HCT116 (cell line): ENCODE data around the gene ALDH5A1. TPM values are rescaled to one million over a fixed set of nuclear protein-coding genes. Genes with fewer than 3 reads are reported as not detected.

ENCODE experiments used
- ATAC-seq: fragments of 200-7000 bp; cut with Tn5 transposase; 2 replicates; pipeline ENCODE4 v1.9.1; 2020; ENCODE audit warnings: mild to moderate bottlenecking, moderate library complexity
- BruUV-seq: library from RNA; stranded (reverse); fragments of 400-500 nt; replicated peaks from 2 replicates; lab custom pipeline; 2021; lab: Mats Ljungman, UMichigan
- CTCF ChIA-PET: fragments of 300-600 bp; sonication (Branson Sonifier 250); formaldehyde crosslinking; loops from one replicate; lab custom pipeline; 2021; ENCODE audit warnings: antibody characterized with exemption; lab: Charles Lee
- POLR2A ChIA-PET: fragments of 300-600, 350-600 bp; sonication (Branson Sonifier 250); formaldehyde crosslinking; loops from one replicate; lab custom pipeline; 2021; ENCODE audit warnings: antibody characterized with exemption; lab: Charles Lee
- RAD21 ChIA-PET, 2 experiments: fragments of 300-600 bp; sonication (Branson Sonifier 250); formaldehyde crosslinking; loops; one replicate each; lab custom pipeline; 2023; ENCODE audit warnings: low total read pairs in 2 of 2; ENCODE audit not compliant: uncharacterized antibody in 2 of 2, unreplicated experiment in 2 of 2, low non-redundant PET in 1 of 2; lab: Charles Lee
- DNase-seq: peaks from one replicate; pipeline ENCODE4 v3.0.0-alpha.2; 2010; ENCODE audit warnings: low read depth, low spot score
- H2AFZ ChIP-seq: fragments of 200-600 bp; shearing (Covaris generic), sonication (generic); 2 replicates; pipeline ENCODE4 v1.6.1; 2017; ENCODE audit warnings: low read depth, mixed run types, mixed read lengths, antibody characterized with exemption, low read length; ENCODE audit not compliant: poor library complexity, severe bottlenecking
- H3K27ac ChIP-seq: 2 replicates; pipeline ENCODE4 v1.5.1; 2012; ENCODE audit warnings: low read depth, low read length
- H3K27me3 ChIP-seq: fragments of 200-600 bp; sonication (generic); 2 replicates; pipeline ENCODE4 v1.6.1; 2016; ENCODE audit warnings: mixed run types, low read length, mixed read lengths; ENCODE audit not compliant: insufficient read depth
- H3K36me3 ChIP-seq, 2 experiments: fragments of 200-500 bp in 1 of 2; fragments of 200-600 bp in 1 of 2; sonication (Bioruptor generic) in 1 of 2; sonication (generic) in 1 of 2; 2 replicates each; pipeline versions ENCODE4 v1.5.1 to v1.6.1; 2014 to 2016; ENCODE audit warnings: low read length in 2 of 2, inconsistent platforms in 1 of 2, mixed read lengths in 1 of 2, mixed run types in 1 of 2; ENCODE audit not compliant: insufficient read depth in 2 of 2, control insufficient read depth in 1 of 2
- H3K4me1 ChIP-seq, 2 experiments: fragments of 200-600 bp in 1 of 2; sonication (generic) in 1 of 2; 2 replicates each; pipeline versions ENCODE4 v1.5.1 to v1.6.1; 2012 to 2017; ENCODE audit warnings: low read length in 2 of 2, inconsistent platforms in 1 of 2, mild to moderate bottlenecking in 1 of 2, mixed read lengths in 1 of 2, mixed run types in 1 of 2, moderate library complexity in 1 of 2; ENCODE audit not compliant: insufficient read depth in 2 of 2, control insufficient read depth in 1 of 2
- H3K4me2 ChIP-seq: fragments of 200-600 bp; sonication (generic); 2 replicates; pipeline ENCODE4 v1.6.1; 2017; ENCODE audit warnings: mixed run types, low read length, mixed read lengths
- H3K4me3 ChIP-seq, 2 experiments: fragments of 200-600 bp in 1 of 2; sonication (generic) in 1 of 2; replicated peaks in 1 of 2; 2 replicates each; pipeline ENCODE4 v1.5.1; 2011 to 2016; ENCODE audit warnings: low read length in 2 of 2, control low read depth in 1 of 2, low read depth in 1 of 2, mild to moderate bottlenecking in 1 of 2, mixed read lengths in 1 of 2, mixed run types in 1 of 2
- H3K79me2 ChIP-seq: fragments of 200-600 bp; sonication (generic); 2 replicates; pipeline ENCODE4 v1.6.1; 2017; ENCODE audit warnings: mild to moderate bottlenecking, mixed run types, low read length, moderate library complexity, mixed read lengths; ENCODE audit not compliant: insufficient read depth
- H3K9ac ChIP-seq: fragments of 200-600 bp; sonication (generic); 2 replicates; pipeline ENCODE4 v1.6.1; 2016; ENCODE audit warnings: low read length, mixed read lengths
- H3K9me2 ChIP-seq: fragments of 200-600 bp; sonication (generic), shearing (Covaris generic); 2 replicates; pipeline ENCODE4 v1.6.1; 2017; ENCODE audit warnings: mixed run types, mild to moderate bottlenecking, moderate library complexity; ENCODE audit not compliant: insufficient read depth
- H3K9me3 ChIP-seq, 2 experiments: fragments of 200-500 bp in 1 of 2; fragments of 200-600 bp in 1 of 2; sonication (Bioruptor generic) in 1 of 2; sonication (generic) in 1 of 2; 2 replicates each; pipeline ENCODE4 v1.6.1; 2014 to 2017; ENCODE audit warnings: low read length in 2 of 2, mixed read lengths in 2 of 2, inconsistent platforms in 1 of 2, low read depth in 1 of 2, mild to moderate bottlenecking in 1 of 2, mixed run types in 1 of 2, moderate library complexity in 1 of 2; ENCODE audit not compliant: control insufficient read depth in 1 of 2, insufficient read depth in 1 of 2
- H4K20me1 ChIP-seq: fragments of 200-600 bp; sonication (generic), shearing (Covaris generic); 2 replicates; pipeline ENCODE4 v1.6.1; 2017; ENCODE audit warnings: mixed run types, mild to moderate bottlenecking, moderate library complexity; ENCODE audit not compliant: insufficient read depth
- CBX3 ChIP-seq: IDR thresholded peaks from 2 replicates; pipeline ENCODE4 v1.6.1; 2012; ENCODE audit warnings: low read depth
- CEBPB ChIP-seq: IDR thresholded peaks from 2 replicates; pipeline ENCODE4 v1.6.1; 2012; ENCODE audit warnings: low read depth
- EGR1 ChIP-seq: IDR thresholded peaks from 2 replicates; pipeline ENCODE4 v1.6.1; 2012; ENCODE audit warnings: low read depth
- ELF1 ChIP-seq: IDR thresholded peaks from 2 replicates; pipeline ENCODE4 v1.6.1; 2012; ENCODE audit warnings: low read depth, borderline replicate concordance
- EZH2 ChIP-seq: fragments of 200-600 bp; sonication (generic); IDR thresholded peaks from 2 replicates; pipeline ENCODE4 v1.6.1; 2017; ENCODE audit warnings: antibody characterized with exemption, mixed run types
- EZH2phosphoT487 ChIP-seq: fragments of 200-600 bp; IDR thresholded peaks from 2 replicates; pipeline ENCODE4 v1.6.1; 2018; ENCODE audit warnings: antibody characterized with exemption, borderline replicate concordance
- FOSL1 ChIP-seq: IDR thresholded peaks from 2 replicates; pipeline ENCODE4 v1.6.1; 2012; ENCODE audit warnings: low read depth
- MAX ChIP-seq: IDR thresholded peaks from 2 replicates; pipeline ENCODE4 v1.6.1; 2012
- POLR2A ChIP-seq: IDR thresholded peaks from 2 replicates; pipeline ENCODE4 v1.7.0; 2011; ENCODE audit warnings: borderline replicate concordance; ENCODE audit not compliant: insufficient read depth, insufficient read length; ENCODE audit errors: extremely low read depth
- POLR2AphosphoS5 ChIP-seq: IDR thresholded peaks from 2 replicates; pipeline ENCODE4 v1.6.1; 2011; ENCODE audit warnings: mild to moderate bottlenecking, low read depth, low read length, moderate library complexity
- RAD21 ChIP-seq: IDR thresholded peaks from 2 replicates; pipeline ENCODE4 v1.6.1; 2012; ENCODE audit warnings: low read depth, mild to moderate bottlenecking
- SP1 ChIP-seq: IDR thresholded peaks from 2 replicates; pipeline ENCODE4 v1.6.1; 2012; ENCODE audit warnings: low read depth
- SRF ChIP-seq: IDR thresholded peaks from 2 replicates; pipeline ENCODE4 v1.6.1; 2012; ENCODE audit warnings: low read depth
- TCF7L2 ChIP-seq: IDR thresholded peaks from 2 replicates; pipeline ENCODE4 v1.7.0; 2011; ENCODE audit warnings: borderline replicate concordance, inconsistent platforms; ENCODE audit not compliant: insufficient read depth, insufficient read length; ENCODE audit errors: extremely low read depth
- YY1 ChIP-seq: IDR thresholded peaks from 2 replicates; pipeline ENCODE4 v1.6.1; 2011; ENCODE audit warnings: low read length, low read depth, moderate library complexity, mild to moderate bottlenecking; ENCODE audit not compliant: insufficient replicate concordance; ENCODE audit errors: extremely low read depth
- ZFX ChIP-seq: fragments of 450-650 bp; IDR thresholded peaks from 2 replicates; pipeline ENCODE4 v1.6.1; 2017
- ZNF274 ChIP-seq: fragments of 200-500 bp; sonication (Bioruptor generic); IDR thresholded peaks from 2 replicates; pipeline ENCODE4 v1.6.1; 2014; ENCODE audit warnings: mild to moderate bottlenecking, low read depth, low read length, inconsistent platforms
- intact Hi-C: fragments of 100-400 bp; cut with micrococcal nuclease; formaldehyde crosslinking; loops from 2 replicates; pipeline ENCODE4 v1.10.0; 2022
- total RNA-seq: library from RNA; stranded (reverse); gene quantifications from one replicate; pipeline ENCODE4 v1.2.1, GENCODE V29; 2021; ENCODE audit not compliant: unreplicated experiment
- TF ChIP-seq, protein P1 (sequence below): IDR thresholded peaks from 2 replicates; pipeline ENCODE4 v1.6.1; 2012
- TF ChIP-seq, protein P2 (sequence below): IDR thresholded peaks from 2 replicates; pipeline ENCODE4 v1.6.1; 2011; ENCODE audit warnings: mild to moderate bottlenecking, low read length, moderate library complexity; ENCODE audit not compliant: insufficient replicate concordance; ENCODE audit errors: extremely low read depth
- TF ChIP-seq, protein P3 (sequence below), 3 experiments: fragments of 200-600 bp in 1 of 3; sonication (generic) in 1 of 3; IDR thresholded peaks in 2 of 3; conservative IDR thresholded peaks in 1 of 3; 2 replicates each; pipeline ENCODE4 v1.5.1; 2012 to 2017; ENCODE audit warnings: low read depth in 2 of 3, low read length in 2 of 3, antibody characterized with exemption in 1 of 3, borderline replicate concordance in 1 of 3, control low read depth in 1 of 3, mild to moderate bottlenecking in 1 of 3, mixed read lengths in 1 of 3, mixed run types in 1 of 3, moderate library complexity in 1 of 3; ENCODE audit not compliant: insufficient read depth in 1 of 3

Gene ALDH5A1
- total RNA-seq, 1 experiment from 2014 or later = 10.0 TPM

DNA sequence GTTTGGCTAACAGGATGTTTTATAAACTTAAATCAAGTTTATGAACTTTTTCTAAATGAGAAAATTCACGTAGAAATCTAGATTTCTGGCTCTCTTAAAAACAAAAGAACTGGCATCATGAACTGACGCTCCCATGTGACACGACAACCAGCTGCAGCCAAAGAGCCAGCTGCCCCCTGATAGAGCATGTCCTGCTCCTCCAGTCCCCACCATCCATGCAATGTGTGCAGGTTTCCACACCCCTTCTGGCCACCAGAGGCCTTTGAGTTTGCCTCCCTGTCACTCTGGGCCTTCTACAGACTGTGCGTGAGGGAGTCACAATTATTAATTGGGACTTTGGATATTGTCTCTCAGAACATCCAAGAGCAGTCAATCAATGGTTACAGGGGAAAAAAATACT lies 3.8 kb upstream of the ALDH5A1 start:
- H3K27ac ChIP-seq = no peak overlapping the region
- no peak overlapping the region for H3K9ac ChIP-seq
- intact Hi-C loops = no loop called here
- ATAC-seq = no peak
- ChIA-PET RAD21 (no interaction called here), CTCF (no interaction called here), POLR2A (interaction anchor here (1.0 kb wide), 1 partner anchor 11 kb away, joined by 3 read pairs; no protein-coding TSS in a partner anchor)
- no peak for TF ChIP-seq MAX
- TF ChIP-seq, protein P1, sequence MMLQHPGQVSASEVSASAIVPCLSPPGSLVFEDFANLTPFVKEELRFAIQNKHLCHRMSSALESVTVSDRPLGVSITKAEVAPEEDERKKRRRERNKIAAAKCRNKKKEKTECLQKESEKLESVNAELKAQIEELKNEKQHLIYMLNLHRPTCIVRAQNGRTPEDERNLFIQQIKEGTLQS = no peak
- no peak for TF ChIP-seq EZH2phosphoT487
- no peak for TF ChIP-seq FOSL1
- no peak for TF ChIP-seq CEBPB
- no peak for TF ChIP-seq EZH2
- TF ChIP-seq RAD21 = no peak
- no peak for TF ChIP-seq TCF7L2
- TF ChIP-seq POLR2AphosphoS5 = no peak
- TF ChIP-seq ZFX = no peak
- no peak for TF ChIP-seq SRF
- no peak for TF ChIP-seq EGR1
- TF ChIP-seq ELF1 = no peak
- TF ChIP-seq, protein P2, sequence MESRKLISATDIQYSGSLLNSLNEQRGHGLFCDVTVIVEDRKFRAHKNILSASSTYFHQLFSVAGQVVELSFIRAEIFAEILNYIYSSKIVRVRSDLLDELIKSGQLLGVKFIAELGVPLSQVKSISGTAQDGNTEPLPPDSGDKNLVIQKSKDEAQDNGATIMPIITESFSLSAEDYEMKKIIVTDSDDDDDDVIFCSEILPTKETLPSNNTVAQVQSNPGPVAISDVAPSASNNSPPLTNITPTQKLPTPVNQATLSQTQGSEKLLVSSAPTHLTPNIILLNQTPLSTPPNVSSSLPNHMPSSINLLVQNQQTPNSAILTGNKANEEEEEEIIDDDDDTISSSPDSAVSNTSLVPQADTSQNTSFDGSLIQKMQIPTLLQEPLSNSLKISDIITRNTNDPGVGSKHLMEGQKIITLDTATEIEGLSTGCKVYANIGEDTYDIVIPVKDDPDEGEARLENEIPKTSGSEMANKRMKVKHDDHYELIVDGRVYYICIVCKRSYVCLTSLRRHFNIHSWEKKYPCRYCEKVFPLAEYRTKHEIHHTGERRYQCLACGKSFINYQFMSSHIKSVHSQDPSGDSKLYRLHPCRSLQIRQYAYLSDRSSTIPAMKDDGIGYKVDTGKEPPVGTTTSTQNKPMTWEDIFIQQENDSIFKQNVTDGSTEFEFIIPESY = no peak
- no peak for TF ChIP-seq SP1
- TF ChIP-seq ZNF274 = no peak
- TF ChIP-seq, protein P3, sequence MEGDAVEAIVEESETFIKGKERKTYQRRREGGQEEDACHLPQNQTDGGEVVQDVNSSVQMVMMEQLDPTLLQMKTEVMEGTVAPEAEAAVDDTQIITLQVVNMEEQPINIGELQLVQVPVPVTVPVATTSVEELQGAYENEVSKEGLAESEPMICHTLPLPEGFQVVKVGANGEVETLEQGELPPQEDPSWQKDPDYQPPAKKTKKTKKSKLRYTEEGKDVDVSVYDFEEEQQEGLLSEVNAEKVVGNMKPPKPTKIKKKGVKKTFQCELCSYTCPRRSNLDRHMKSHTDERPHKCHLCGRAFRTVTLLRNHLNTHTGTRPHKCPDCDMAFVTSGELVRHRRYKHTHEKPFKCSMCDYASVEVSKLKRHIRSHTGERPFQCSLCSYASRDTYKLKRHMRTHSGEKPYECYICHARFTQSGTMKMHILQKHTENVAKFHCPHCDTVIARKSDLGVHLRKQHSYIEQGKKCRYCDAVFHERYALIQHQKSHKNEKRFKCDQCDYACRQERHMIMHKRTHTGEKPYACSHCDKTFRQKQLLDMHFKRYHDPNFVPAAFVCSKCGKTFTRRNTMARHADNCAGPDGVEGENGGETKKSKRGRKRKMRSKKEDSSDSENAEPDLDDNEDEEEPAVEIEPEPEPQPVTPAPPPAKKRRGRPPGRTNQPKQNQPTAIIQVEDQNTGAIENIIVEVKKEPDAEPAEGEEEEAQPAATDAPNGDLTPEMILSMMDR (IDR thresholded peaks at IDR 0.05 in 2 of 3, conservative IDR thresholded peaks at IDR 0.05 in 1 of 3; ENCODE audit: borderline replicate concordance in 1 of 3, insufficient read depth in 1 of 3, low read depth in 2 of 3, low read length in 2 of 3) = no peak
- TF ChIP-seq POLR2A = no peak
- no peak for TF ChIP-seq CBX3
- no peak for TF ChIP-seq YY1
- no peaks in the 10 kb centered on the region for H3K9me3 ChIP-seq
- H2AFZ ChIP-seq = no peak overlapping the region
- no peaks in the 10 kb centered on the region for H3K9me2 ChIP-seq
- no peaks in the 10 kb centered on the region for H3K36me3 ChIP-seq
- no peaks in the 10 kb centered on the region for H3K79me2 ChIP-seq
- H3K4me2 ChIP-seq = no peak overlapping the region
- peaks cover 5 to 14% of the 10 kb centered on the region in 2 experiments; a peak in 3 of 4 replicates for H3K4me1 ChIP-seq
- no TSS peak for BruUV-seq
- no peak for DNase-seq
- no peaks in the 10 kb centered on the region for H3K27me3 ChIP-seq
- H3K4me3 ChIP-seq = no peak overlapping the region
- H4K20me1 ChIP-seq = no peaks in the 10 kb centered on the region
